ENCODE data around the gene SLC37A3.

SLC37A3 gene

GRCh38 chr7:140295224-140295738 lies 103.0 kb downstream of the SLC37A3 start:
- Histone ChIP-seq H3K27me3 (ENCODE audit: low read depth, low read length) (peaks cover 34% of the 10 kb centered on the region), H3K4me3 (ENCODE audit: low read length) (no peak overlapping the region), H3K79me2 (ENCODE audit: low read length) (no peaks in the 10 kb centered on the region), H2AFZ (ENCODE audit: low read depth, low read length) (no peak overlapping the region), H4K20me1 (ENCODE audit: insufficient read depth, low read length) (no peaks in the 10 kb centered on the region), H3K36me3 (replicated peaks; ENCODE audit: low read depth, low read length) (no peaks in the 10 kb centered on the region), H3K9ac (ENCODE audit: low read length) (no peak overlapping the region), H3K27ac (ENCODE audit: low read length) (no peak overlapping the region), H3K4me1 (ENCODE audit: low read length) (no peaks in the 10 kb centered on the region), H3K4me2 (ENCODE audit: low read length) (no peak overlapping the region), H3K9me3 (ENCODE audit: insufficient read depth, low read length) (no peaks in the 10 kb centered on the region)
- TF ChIP-seq CTCF (IDR thresholded peaks at IDR 0.05; ENCODE audit: low read depth, low read length) (no peak), EZH2phosphoT487 (IDR thresholded peaks at IDR 0.05; ENCODE audit: low read depth) (no peak)

GRCh38 chr7:140294454-140294853 lies 103.9 kb downstream of the SLC37A3 start:
- Histone ChIP-seq H3K4me1 (ENCODE audit: low read length) (no peaks in the 10 kb centered on the region), H3K4me3 (ENCODE audit: low read length) (no peak overlapping the region), H3K36me3 (replicated peaks; ENCODE audit: low read depth, low read length) (no peaks in the 10 kb centered on the region), H3K9me3 (ENCODE audit: insufficient read depth, low read length) (no peaks in the 10 kb centered on the region), H3K4me2 (ENCODE audit: low read length) (no peak overlapping the region), H3K79me2 (ENCODE audit: low read length) (no peaks in the 10 kb centered on the region), H4K20me1 (ENCODE audit: insufficient read depth, low read length) (no peaks in the 10 kb centered on the region), H2AFZ (ENCODE audit: low read depth, low read length) (no peak overlapping the region), H3K9ac (ENCODE audit: low read length) (no peak overlapping the region), H3K27me3 (ENCODE audit: low read depth, low read length) (peaks cover 31% of the 10 kb centered on the region), H3K27ac (ENCODE audit: low read length) (no peak overlapping the region)
- no peak for TF ChIP-seq EZH2phosphoT487 (IDR thresholded peaks at IDR 0.05; ENCODE audit: low read depth)
- TF ChIP-seq CTCF (IDR thresholded peaks at IDR 0.05; ENCODE audit: low read depth, low read length): no peak

- Histone ChIP-seq H3K27ac (ENCODE audit: low read length) (no peak overlapping the region), H3K9ac (ENCODE audit: low read length) (no peak overlapping the region), H3K9me3 (ENCODE audit: insufficient read depth, low read length) (no peaks in the 10 kb centered on the region), H3K36me3 (replicated peaks; ENCODE audit: low read depth, low read length) (no peaks in the 10 kb centered on the region), H3K4me2 (ENCODE audit: low read length) (no peak overlapping the region), H3K4me1 (ENCODE audit: low read length) (no peaks in the 10 kb centered on the region), H2AFZ (ENCODE audit: low read depth, low read length) (no peak overlapping the region), H3K4me3 (ENCODE audit: low read length) (no peak overlapping the region), H3K27me3 (ENCODE audit: low read depth, low read length) (peaks cover 40% of the 10 kb centered on the region), H4K20me1 (ENCODE audit: insufficient read depth, low read length) (no peaks in the 10 kb centered on the region), H3K79me2 (ENCODE audit: low read length) (no peaks in the 10 kb centered on the region)
- TF ChIP-seq EZH2phosphoT487 (IDR thresholded peaks at IDR 0.05; ENCODE audit: low read depth) (no peak), CTCF (IDR thresholded peaks at IDR 0.05; ENCODE audit: low read depth, low read length) (no peak)
These were observed 105.9 kb downstream of the SLC37A3 start for GRCh38 chr7:140292438-140292837.

GRCh38 chr7:140289804-140290203 lies 108.5 kb downstream of the SLC37A3 start:
- Histone ChIP-seq H3K27ac (ENCODE audit: low read length) (no peak overlapping the region), H3K36me3 (replicated peaks; ENCODE audit: low read depth, low read length) (no peaks in the 10 kb centered on the region), H3K27me3 (ENCODE audit: low read depth, low read length) (peaks cover 34% of the 10 kb centered on the region), H3K4me3 (ENCODE audit: low read length) (no peak overlapping the region), H3K9me3 (ENCODE audit: insufficient read depth, low read length) (no peaks in the 10 kb centered on the region), H3K79me2 (ENCODE audit: low read length) (no peaks in the 10 kb centered on the region), H2AFZ (ENCODE audit: low read depth, low read length) (no peak overlapping the region), H4K20me1 (ENCODE audit: insufficient read depth, low read length) (no peaks in the 10 kb centered on the region), H3K4me2 (ENCODE audit: low read length) (no peak overlapping the region), H3K9ac (ENCODE audit: low read length) (no peak overlapping the region), H3K4me1 (ENCODE audit: low read length) (no peaks in the 10 kb centered on the region)
- no peak for TF ChIP-seq EZH2phosphoT487 (IDR thresholded peaks at IDR 0.05; ENCODE audit: low read depth)
- no peak for TF ChIP-seq CTCF (IDR thresholded peaks at IDR 0.05; ENCODE audit: low read depth, low read length)
